ENCODE results near the gene AGBL4.

AGBL4 gene

GRCh38 chr1:49651136-49651535 is 372.6 kb downstream of the AGBL4 start:
- TF ChIP-seq SIN3A (IDR thresholded peaks at IDR 0.05; ENCODE audit: borderline replicate concordance, insufficient read depth, low read length) (no peak), FOXP2 (optimal IDR thresholded peaks at IDR 0.05; ENCODE audit: borderline replicate concordance, extremely low read depth, extremely low read length, insufficient read depth) (no peak), REST (IDR thresholded peaks at IDR 0.05; ENCODE audit: insufficient read depth in 1 of 2, low read depth in 2 of 2, low read length in 2 of 2) (no peak), TAF1 (IDR thresholded peaks at IDR 0.05; ENCODE audit: borderline replicate concordance, insufficient read depth, low read length) (no peak), POLR2AphosphoS5 (IDR thresholded peaks at IDR 0.05; ENCODE audit: low read depth, low read length) (no peak)

GRCh38 chr1:49630156-49630555 is 393.6 kb downstream of the AGBL4 start:
- TF ChIP-seq FOXP2 (optimal IDR thresholded peaks at IDR 0.05; ENCODE audit: borderline replicate concordance, extremely low read depth, extremely low read length, insufficient read depth) (no peak), REST (IDR thresholded peaks at IDR 0.05; ENCODE audit: insufficient read depth in 1 of 2, low read depth in 2 of 2, low read length in 2 of 2) (no peak), TAF1 (IDR thresholded peaks at IDR 0.05; ENCODE audit: borderline replicate concordance, insufficient read depth, low read length) (no peak), POLR2AphosphoS5 (IDR thresholded peaks at IDR 0.05; ENCODE audit: low read depth, low read length) (no peak), SIN3A (IDR thresholded peaks at IDR 0.05; ENCODE audit: borderline replicate concordance, insufficient read depth, low read length) (no peak)

- TF ChIP-seq TAF1 (IDR thresholded peaks at IDR 0.05; ENCODE audit: borderline replicate concordance, insufficient read depth, low read length) (no peak), FOXP2 (optimal IDR thresholded peaks at IDR 0.05; ENCODE audit: borderline replicate concordance, extremely low read depth, extremely low read length, insufficient read depth) (no peak), SIN3A (IDR thresholded peaks at IDR 0.05; ENCODE audit: borderline replicate concordance, insufficient read depth, low read length) (no peak), REST (IDR thresholded peaks at IDR 0.05; ENCODE audit: insufficient read depth in 1 of 2, low read depth in 2 of 2, low read length in 2 of 2) (no peak), POLR2AphosphoS5 (IDR thresholded peaks at IDR 0.05; ENCODE audit: low read depth, low read length) (no peak)
These were observed 396.0 kb downstream of the AGBL4 start for GRCh38 chr1:49627781-49628180.

GRCh38 chr1:49626472-49626871 is 397.3 kb downstream of the AGBL4 start:
- TF ChIP-seq TAF1 (IDR thresholded peaks at IDR 0.05; ENCODE audit: borderline replicate concordance, insufficient read depth, low read length): no peak
- TF ChIP-seq REST (IDR thresholded peaks at IDR 0.05; ENCODE audit: insufficient read depth in 1 of 2, low read depth in 2 of 2, low read length in 2 of 2): no peak
- no peak for TF ChIP-seq SIN3A (IDR thresholded peaks at IDR 0.05; ENCODE audit: borderline replicate concordance, insufficient read depth, low read length)
- no peak for TF ChIP-seq POLR2AphosphoS5 (IDR thresholded peaks at IDR 0.05; ENCODE audit: low read depth, low read length)
- TF ChIP-seq FOXP2 (optimal IDR thresholded peaks at IDR 0.05; ENCODE audit: borderline replicate concordance, extremely low read depth, extremely low read length, insufficient read depth): no peak

GRCh38 chr1:49622877-49623276 is 400.9 kb downstream of the AGBL4 start:
- TF ChIP-seq FOXP2 (optimal IDR thresholded peaks at IDR 0.05; ENCODE audit: borderline replicate concordance, extremely low read depth, extremely low read length, insufficient read depth) (no peak), SIN3A (IDR thresholded peaks at IDR 0.05; ENCODE audit: borderline replicate concordance, insufficient read depth, low read length) (no peak), REST (IDR thresholded peaks at IDR 0.05; ENCODE audit: insufficient read depth in 1 of 2, low read depth in 2 of 2, low read length in 2 of 2) (no peak), POLR2AphosphoS5 (IDR thresholded peaks at IDR 0.05; ENCODE audit: low read depth, low read length) (no peak)
